ENCODE measurements around the gene ATG4B. TPM values are rescaled to one million over a fixed set of nuclear protein-coding genes. Genes with fewer than 3 reads are reported as not detected.

ATG4B gene
- total RNA-seq, 2 donors from 2014 or later, result 72.4 to 119 TPM

- Histone ChIP-seq H3K9me3 (no peaks in the 10 kb centered on the region), H3K27me3 (no peaks in the 10 kb centered on the region), H3K27ac (no peak overlapping the region), H3K36me3 (no peaks in the 10 kb centered on the region), H3K4me1 (no peaks in the 10 kb centered on the region), H3K4me3 (no peak overlapping the region), H3K9ac (ENCODE audit: low read depth in 2 of 2, low read length in 2 of 2) (no peak overlapping the region)
- TF ChIP-seq CTCF (IDR thresholded peaks at IDR 0.05), result no peak
- no peak for DNase-seq
- intact Hi-C loops (cut with DNase I), result no loop called here
Observed at GRCh38 chr2:241618829-241619228, 18.7 kb upstream of the ATG4B start.

GRCh38 chr2:241619597-241620418 lies 17.7 kb upstream of the ATG4B start:
- no peak for DNase-seq
- intact Hi-C loops (cut with DNase I), result no loop called here

GRCh38 chr2:241620419-241620769 lies 17.1 kb upstream of the ATG4B start:
- H3K4me3 ChIP-seq, result no peak overlapping the region
- intact Hi-C loops (cut with DNase I), result no loop called here
- H3K36me3 ChIP-seq, result no peaks in the 10 kb centered on the region
- H3K27ac ChIP-seq, result no peak overlapping the region
- H3K27me3 ChIP-seq, result no peaks in the 10 kb centered on the region
- no peak for DNase-seq
- no peak for TF ChIP-seq CTCF (IDR thresholded peaks at IDR 0.05)
- H3K4me1 ChIP-seq, result no peaks in the 10 kb centered on the region
- H3K9ac ChIP-seq (ENCODE audit: low read depth in 2 of 2, low read length in 2 of 2), result no peak overlapping the region
- H3K9me3 ChIP-seq, result no peaks in the 10 kb centered on the region

More at GRCh38 chr2:241619597-241620418, 17.7 kb upstream of the ATG4B start:
- Histone ChIP-seq H3K4me3 (no peak overlapping the region), H3K36me3 (no peaks in the 10 kb centered on the region), H3K9me3 (no peaks in the 10 kb centered on the region), H3K9ac (ENCODE audit: low read depth in 2 of 2, low read length in 2 of 2) (no peak overlapping the region), H3K4me1 (no peaks in the 10 kb centered on the region), H3K27me3 (no peaks in the 10 kb centered on the region), H3K27ac (no peak overlapping the region)
- no peak for TF ChIP-seq CTCF (IDR thresholded peaks at IDR 0.05)

- H3K27me3 ChIP-seq, result no peaks in the 10 kb centered on the region
- H3K27ac ChIP-seq, result no peak overlapping the region
- intact Hi-C loops (cut with DNase I), result no loop called here
- no peaks in the 10 kb centered on the region for H3K36me3 ChIP-seq
- no peak for TF ChIP-seq CTCF (IDR thresholded peaks at IDR 0.05)
- DNase-seq, result no peak
- H3K4me3 ChIP-seq, result no peak overlapping the region
- H3K9ac ChIP-seq (ENCODE audit: low read depth in 2 of 2, low read length in 2 of 2), result no peak overlapping the region
- no peaks in the 10 kb centered on the region for H3K9me3 ChIP-seq
- no peaks in the 10 kb centered on the region for H3K4me1 ChIP-seq
Observed at GRCh38 chr2:241627675-241628074, 9.8 kb upstream of the ATG4B start.

GRCh38 chr2:241629762-241630435 lies 7.6 kb upstream of the ATG4B start:
- H3K4me1 ChIP-seq, result no peaks in the 10 kb centered on the region
- intact Hi-C loops (cut with DNase I), result no loop called here
- no peaks in the 10 kb centered on the region for H3K27me3 ChIP-seq
- H3K4me3 ChIP-seq, result no peak overlapping the region
- no peaks in the 10 kb centered on the region for H3K9me3 ChIP-seq
- no peak overlapping the region for H3K27ac ChIP-seq
- H3K9ac ChIP-seq (ENCODE audit: low read depth in 2 of 2, low read length in 2 of 2), result no peak overlapping the region
- no peak for DNase-seq
- H3K36me3 ChIP-seq, result peaks cover 9% of the 10 kb centered on the region
- no peak for TF ChIP-seq CTCF (IDR thresholded peaks at IDR 0.05)

All from colonic mucosa (tissue), 4 donors.